ENCODE measurements around the gene SPAG9.

DNA sequence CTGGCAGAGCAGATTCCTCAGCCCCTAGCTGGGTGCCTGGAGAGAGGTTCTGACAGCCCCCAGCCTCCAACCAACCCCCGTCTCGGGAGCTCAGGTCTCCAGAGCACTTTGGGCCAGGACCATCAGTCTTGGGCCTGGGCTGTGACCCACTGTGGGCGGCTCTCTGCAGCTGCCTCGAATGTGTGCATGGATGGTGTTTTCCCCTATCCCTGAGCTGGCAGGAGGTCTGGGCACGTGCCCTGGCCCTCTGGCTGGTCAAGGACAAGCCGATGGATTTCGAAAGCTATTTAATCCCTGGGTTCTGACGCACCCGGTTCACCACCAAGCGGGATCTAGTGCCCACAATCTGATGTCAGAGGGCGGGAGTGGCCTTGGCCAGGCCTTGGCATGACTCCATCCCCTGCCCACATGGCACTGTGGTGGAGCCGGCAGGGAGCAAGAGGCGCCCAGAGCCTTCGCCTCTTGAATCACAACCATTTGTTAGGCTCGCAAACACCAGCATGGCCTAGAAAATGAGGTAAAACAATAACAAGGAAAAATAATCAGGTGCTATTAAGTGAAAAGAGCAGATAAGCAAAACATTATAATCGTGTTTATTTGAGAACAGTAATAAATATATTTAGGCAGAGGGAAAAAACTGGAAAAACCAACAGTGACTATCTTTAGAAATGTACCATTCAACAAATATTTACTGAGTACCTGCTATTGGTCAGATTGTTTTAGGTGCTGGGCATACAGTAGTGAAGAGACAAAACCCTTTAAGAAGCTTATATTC, 185.3 kb downstream of the SPAG9 start:
- TF ChIP-seq POLR2A (IDR thresholded peaks at IDR 0.05; ENCODE audit: control extremely low read depth in 1 of 2, low read depth in 2 of 2, low read length in 2 of 2) (no peak), RFX5 (IDR thresholded peaks at IDR 0.05; ENCODE audit: borderline replicate concordance, low read depth, low read length) (no peak), POLR2AphosphoS5 (IDR thresholded peaks at IDR 0.05; ENCODE audit: low read depth, low read length) (no peak), SIN3A (conservative IDR thresholded peaks at IDR 0.05 in 1 of 2, IDR thresholded peaks at IDR 0.05 in 1 of 2; ENCODE audit: low read depth in 1 of 2, low read length in 2 of 2) (no peak), CHD1 (IDR thresholded peaks at IDR 0.05; ENCODE audit: low read depth, low read length) (no peak)

Measured in H1 (cell line).